HEK293T (cell line): ENCODE data around the gene DCDC2C.
"Not testable (repeated sequence)": the region's sequence is repeated elsewhere in the genome, so short reads cannot be mapped to it uniquely, and the experiment has no call there.

ENCODE experiments used
- CTCF ChIA-PET: fragments of 350-600 bp; formaldehyde crosslinking; extraction: SDS; loops from one replicate; lab custom pipeline; 2021; ENCODE audit warnings: antibody characterized with exemption, inconsistent platforms; lab: Yijun Ruan, JAX
- POLR2A ChIA-PET: fragments of 350-600 bp; formaldehyde crosslinking; extraction: SDS; loops from one replicate; lab custom pipeline; 2020; ENCODE audit warnings: antibody characterized with exemption, inconsistent platforms; lab: Yijun Ruan, JAX
- DNase-seq: peaks from one replicate; pipeline ENCODE4 v3.0.0; 2012; ENCODE audit warnings: mixed read lengths; ENCODE audit errors: extremely low spot score
- ARNT ChIP-seq: fragments of 450-650 bp; IDR thresholded peaks from 2 replicates; pipeline ENCODE4 v1.6.1; 2017; ENCODE audit warnings: mild to moderate bottlenecking
- BHLHE40 ChIP-seq: fragments of 450-650 bp; IDR thresholded peaks from 2 replicates; pipeline ENCODE4 v1.6.1; 2016; ENCODE audit warnings: mild to moderate bottlenecking, moderate library complexity, borderline replicate concordance
- CTBP1 ChIP-seq: fragments of 450-650 bp; IDR thresholded peaks from 2 replicates; pipeline ENCODE4 v1.6.1; 2016; ENCODE audit warnings: borderline replicate concordance
- ELF4 ChIP-seq: fragments of 450-650 bp; IDR thresholded peaks from 2 replicates; pipeline ENCODE4 v1.6.1; 2017; ENCODE audit warnings: antibody characterized with exemption
- FOXA1 ChIP-seq: fragments of 450-650 bp; IDR thresholded peaks from 2 replicates; pipeline ENCODE4 v1.6.1; 2016; ENCODE audit warnings: mild to moderate bottlenecking
- FOXK2 ChIP-seq: fragments of 450-650 bp; IDR thresholded peaks from 2 replicates; pipeline ENCODE4 v1.6.1; 2016; ENCODE audit warnings: mild to moderate bottlenecking
- FOXM1 ChIP-seq: fragments of 450-650 bp; IDR thresholded peaks from 2 replicates; pipeline ENCODE4 v1.6.1; 2017; ENCODE audit warnings: mild to moderate bottlenecking, borderline replicate concordance
- HDGF ChIP-seq: fragments of 450-650 bp; IDR thresholded peaks from 2 replicates; pipeline ENCODE4 v1.6.1; 2017; ENCODE audit warnings: antibody characterized with exemption, borderline replicate concordance
- L3MBTL2 ChIP-seq: fragments of 450-650 bp; conservative IDR thresholded peaks from 2 replicates; pipeline ENCODE4 v1.6.1; 2016; ENCODE audit warnings: mild to moderate bottlenecking
- LEF1 ChIP-seq: fragments of 450-650 bp; IDR thresholded peaks from 2 replicates; pipeline ENCODE4 v1.6.1; 2017; ENCODE audit warnings: mild to moderate bottlenecking, borderline replicate concordance
- NFRKB ChIP-seq: fragments of 450-650 bp; IDR thresholded peaks from 2 replicates; pipeline ENCODE4 v1.6.1; 2016; ENCODE audit warnings: mild to moderate bottlenecking, moderate library complexity
- PKNOX1 ChIP-seq: fragments of 450-650 bp; IDR thresholded peaks from 2 replicates; pipeline ENCODE4 v1.6.1; 2016
- SP1 ChIP-seq: fragments of 450-650 bp; IDR thresholded peaks from 2 replicates; pipeline ENCODE4 v1.6.1; 2017
- SUZ12 ChIP-seq: fragments of 450-650 bp; IDR thresholded peaks from 2 replicates; pipeline ENCODE4 v1.6.1; 2016; ENCODE audit warnings: mild to moderate bottlenecking
- TARDBP ChIP-seq: fragments of 450-650 bp; IDR thresholded peaks from 2 replicates; pipeline ENCODE4 v1.6.1; 2016
- ZNF384 ChIP-seq: fragments of 450-650 bp; IDR thresholded peaks from 2 replicates; pipeline ENCODE4 v1.6.1; 2016

The DCDC2C gene

GRCh38 chr2:3659447-3660432 lies 43.6 kb upstream of the DCDC2C start:
- DNase-seq: no peak
- ChIA-PET POLR2A (no interaction called here), CTCF (interaction anchor here (0.7 kb wide), 1 partner anchor 107 kb away, joined by 3 read pairs; no protein-coding TSS in a partner anchor)
- TF ChIP-seq BHLHE40 (no peak), FOXK2 (no peak), NFRKB (no peak), SUZ12 (no peak), ELF4 (no peak), ZNF384 (no peak), LEF1 (no peak), CTBP1 (no peak), FOXM1 (no peak), L3MBTL2 (no peak), FOXA1 (no peak), HDGF (no peak), SP1 (no peak), TARDBP (no peak), ARNT (no peak), PKNOX1 (no peak)

GRCh38 chr2:3660640-3661039 lies 42.7 kb upstream of the DCDC2C start:
- POLR2A ChIA-PET, DNase-seq, CTCF ChIA-PET: not testable (repeated sequence)

- ChIA-PET POLR2A (no interaction called here), CTCF (interaction anchor here (0.6 kb wide), 1 partner anchor 9 kb away, joined by 7 read pairs; no protein-coding TSS in a partner anchor)
- no peak for DNase-seq
- TF ChIP-seq SP1 (no peak), BHLHE40 (no peak), FOXA1 (no peak), PKNOX1 (no peak), TARDBP (no peak), HDGF (no peak), ZNF384 (no peak), FOXM1 (no peak), ARNT (no peak), LEF1 (no peak), SUZ12 (no peak), NFRKB (no peak), FOXK2 (no peak), ELF4 (no peak), CTBP1 (no peak), L3MBTL2 (no peak)
Observed at GRCh38 chr2:3661149-3661660, 42.2 kb upstream of the DCDC2C start.

- POLR2A ChIA-PET: no interaction called here
- no peak for DNase-seq
- CTCF ChIA-PET: no interaction called here
- no peak for TF ChIP-seq ARNT
- no peak for TF ChIP-seq PKNOX1
- TF ChIP-seq SP1: no peak
- no peak for TF ChIP-seq ELF4
- no peak for TF ChIP-seq ZNF384
- no peak for TF ChIP-seq CTBP1
- TF ChIP-seq L3MBTL2: no peak
- TF ChIP-seq SUZ12: no peak
Observed at GRCh38 chr2:3662239-3662638, 41.1 kb upstream of the DCDC2C start.

DNA sequence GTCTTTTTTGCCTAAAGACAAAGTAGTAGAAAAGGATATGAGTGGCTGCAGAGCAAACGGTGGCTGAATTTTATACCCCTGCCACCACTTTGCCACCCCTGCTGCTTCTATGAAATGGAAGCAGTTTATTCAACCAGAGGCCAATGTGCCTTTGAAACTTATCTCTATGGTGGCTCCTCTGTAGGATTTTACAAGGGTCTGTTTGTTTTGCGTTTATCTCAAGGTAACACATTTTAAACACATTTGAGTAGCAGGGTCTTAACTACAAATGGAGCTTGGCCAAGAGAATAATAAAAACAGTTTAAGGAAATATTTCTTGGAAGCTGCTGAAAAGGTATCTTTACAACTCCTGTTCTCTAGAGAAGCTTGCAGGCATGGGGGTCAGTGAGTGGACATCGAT lies 39.3 kb upstream of the DCDC2C start:
- CTCF ChIA-PET: no interaction called here
- TF ChIP-seq SP1: no peak
- TF ChIP-seq PKNOX1: no peak
- TF ChIP-seq TARDBP: no peak
- TF ChIP-seq ZNF384: no peak
- no peak for TF ChIP-seq NFRKB
- TF ChIP-seq ARNT: no peak
- no peak for TF ChIP-seq SUZ12
- no peak for TF ChIP-seq ELF4
- TF ChIP-seq FOXK2: no peak
- no peak for TF ChIP-seq LEF1
- no peak for TF ChIP-seq FOXM1
- TF ChIP-seq FOXA1: no peak
- no peak for TF ChIP-seq CTBP1
- TF ChIP-seq HDGF: no peak
- no peak for TF ChIP-seq L3MBTL2
- POLR2A ChIA-PET: no interaction called here
- no peak for DNase-seq
